Germinal center (tissue), 1 donor: ENCODE measurements around the gene HJV.

Source experiments
- DNase-seq: peaks from one replicate; pipeline ENCODE4 v3.0.0; 2012; ENCODE audit warnings: mixed read lengths, low spot score

The HJV gene

DNA sequence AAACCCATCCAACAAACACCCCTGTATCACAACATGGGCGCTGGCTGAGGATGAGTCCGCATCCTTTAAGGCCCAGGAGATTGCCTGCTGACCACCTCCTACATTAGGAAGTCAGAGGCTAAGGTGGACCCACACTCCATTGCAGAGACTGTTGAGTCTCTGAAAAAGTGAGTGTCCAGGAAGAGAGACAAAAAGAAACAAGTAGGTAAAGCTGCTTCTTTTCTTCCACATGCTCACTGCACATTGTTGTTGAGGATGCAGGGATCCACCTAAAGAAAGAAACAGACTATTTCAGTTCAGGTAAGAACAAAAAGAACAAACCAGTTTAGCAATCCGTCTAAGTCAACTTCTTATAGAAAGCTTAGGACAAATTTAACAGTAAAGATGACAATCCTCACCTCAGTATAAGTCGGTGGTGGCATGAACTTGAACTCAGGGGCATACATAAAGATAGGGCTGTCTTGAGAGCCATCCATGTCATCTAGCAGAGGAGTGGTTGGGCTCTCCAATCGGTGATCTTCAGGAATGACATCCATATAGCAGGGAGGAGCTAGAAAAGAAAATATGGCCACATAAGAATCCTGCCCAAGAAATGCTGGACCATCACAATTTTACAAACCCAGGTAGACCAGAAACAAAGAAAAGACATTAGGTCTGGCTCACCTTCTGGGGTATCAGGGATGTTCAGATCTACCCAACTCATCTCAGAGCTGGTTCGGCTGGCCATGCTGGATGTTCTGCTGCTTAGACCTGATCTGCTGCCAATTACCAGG, 27.7 kb downstream of the HJV start:
- DNase-seq = no peak

DNA sequence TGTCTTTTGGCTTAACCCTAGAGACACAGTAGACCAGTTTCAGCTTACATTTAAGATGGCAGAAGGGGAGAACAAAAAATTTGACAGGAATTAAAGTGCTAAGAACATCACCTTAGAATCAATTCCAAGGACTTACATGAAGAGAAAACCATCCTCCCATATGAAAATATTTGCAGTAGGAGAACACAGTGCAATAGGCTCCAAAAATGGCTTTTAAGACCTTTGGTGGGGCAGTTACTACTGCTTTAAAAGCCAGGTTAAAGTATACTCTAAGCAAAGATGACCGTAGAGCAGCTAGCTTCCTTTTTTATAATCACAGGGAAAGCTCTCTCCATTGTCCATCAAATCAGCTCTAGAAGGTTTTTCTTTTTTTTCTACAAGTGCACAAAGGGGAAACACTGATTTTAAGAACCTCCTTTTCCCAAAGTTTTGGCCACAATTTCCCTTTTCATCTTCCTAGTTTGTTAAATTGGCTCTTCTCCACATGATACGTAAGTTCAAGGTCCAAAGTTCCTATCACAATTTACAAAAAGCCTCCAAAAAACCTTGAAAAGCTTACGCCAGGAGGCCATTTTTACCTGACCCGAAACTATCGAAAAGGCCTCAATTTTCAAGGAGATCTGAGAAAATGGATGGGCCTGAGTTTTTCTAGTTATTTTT, 28.4 kb downstream of the HJV start:
- no peak for DNase-seq

DNA sequence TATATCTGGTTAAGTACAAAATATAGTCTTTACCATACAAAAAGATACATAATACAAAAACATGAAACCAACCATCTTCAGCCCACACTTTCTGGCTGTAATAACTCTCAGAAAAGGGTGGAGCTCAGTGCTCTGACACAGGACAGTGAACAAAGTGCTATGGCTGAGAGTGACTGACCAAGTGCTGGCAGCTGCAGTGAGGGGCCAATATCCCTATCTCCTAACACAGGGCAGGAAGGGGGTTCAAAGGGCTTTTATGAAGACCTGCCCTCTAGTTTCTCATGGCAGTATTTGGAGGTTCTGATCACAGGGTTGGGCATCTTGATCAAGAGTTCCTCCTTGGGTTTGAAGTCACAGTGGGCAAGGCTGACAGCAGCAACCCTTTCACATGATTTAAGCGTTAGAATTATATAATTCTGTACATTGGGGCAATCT, 29.0 kb downstream of the HJV start:
- DNase-seq = no peak

DNA sequence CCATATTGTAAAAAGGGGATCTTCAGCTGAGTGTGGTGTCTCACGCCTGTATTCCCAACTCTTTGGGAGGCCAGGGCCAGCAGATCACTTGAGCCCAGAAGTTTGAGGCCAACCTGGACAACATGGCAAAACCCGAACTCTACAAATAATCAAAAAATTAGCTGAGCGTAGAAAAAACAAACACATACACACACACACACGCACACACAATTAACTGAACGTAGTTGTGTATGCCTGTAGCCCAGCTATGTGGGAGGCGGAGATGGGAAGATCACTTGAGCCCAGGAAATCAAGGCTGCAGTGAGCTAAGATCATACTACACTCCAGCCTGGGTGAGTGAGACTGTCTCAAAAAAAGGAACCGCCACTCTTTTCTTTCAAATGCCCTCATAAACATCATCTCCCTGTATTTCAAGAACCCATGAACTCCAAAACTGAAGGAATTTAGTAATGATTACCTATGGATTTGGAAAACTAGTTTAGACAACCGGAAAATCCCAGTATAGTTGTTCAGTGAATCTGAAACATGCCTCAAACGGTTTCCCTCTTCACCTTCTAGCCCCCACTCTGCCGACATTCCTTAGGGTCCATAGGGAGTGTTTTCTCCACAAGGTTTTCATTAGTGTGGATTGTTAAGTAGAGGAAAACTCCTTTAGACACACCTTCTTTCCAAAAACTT, 29.7 kb downstream of the HJV start:
- DNase-seq = no peak

DNA sequence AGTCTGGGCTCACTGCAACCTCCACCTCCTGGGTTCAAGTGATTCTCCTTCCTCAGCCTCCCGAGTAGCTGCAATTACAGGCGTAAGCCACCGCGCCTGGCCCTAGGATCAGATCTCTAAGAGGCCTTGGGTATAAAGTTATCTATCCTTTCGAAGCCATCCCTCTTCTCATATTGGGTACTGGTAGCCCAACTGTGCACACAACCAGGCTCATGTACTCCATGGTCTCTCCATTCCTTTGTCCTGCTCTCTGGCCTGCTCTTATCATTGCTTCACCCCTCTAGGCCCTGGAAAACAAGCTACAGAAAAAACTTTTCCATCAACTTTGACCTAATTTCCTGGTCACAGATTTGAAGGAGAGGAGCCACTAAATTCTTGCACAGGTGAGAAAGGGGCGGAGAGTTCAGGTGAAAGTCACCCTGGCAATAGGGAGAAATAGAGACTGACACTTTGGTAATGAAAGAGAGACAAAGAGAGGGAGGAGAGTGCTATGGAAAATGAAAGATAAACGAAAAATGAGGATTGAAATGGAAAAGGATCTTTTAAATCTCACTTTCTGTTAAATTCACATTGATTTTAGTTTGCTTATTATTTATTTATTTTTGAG, 31.2 kb downstream of the HJV start:
- DNase-seq = no peak

DNA sequence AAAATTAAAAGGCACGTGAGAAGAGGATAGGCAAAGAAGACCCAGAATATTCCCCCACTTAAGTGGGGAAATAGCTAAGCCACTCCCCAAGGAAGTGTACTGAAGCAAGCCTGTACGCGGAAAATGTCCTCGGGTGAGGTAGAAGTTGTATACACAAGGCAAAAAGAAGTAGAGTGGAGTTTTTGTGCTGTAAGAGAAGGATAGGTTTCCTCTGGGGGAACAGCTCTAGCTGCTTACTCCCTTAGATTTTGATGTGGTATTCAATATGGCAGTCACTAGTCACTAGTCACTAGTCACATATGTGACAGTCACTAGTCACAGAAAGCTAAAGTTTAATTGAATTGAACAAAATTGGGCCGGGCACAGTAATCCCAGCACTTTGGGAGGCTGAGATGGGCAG, 32.8 kb downstream of the HJV start:
- DNase-seq = no peak

DNA sequence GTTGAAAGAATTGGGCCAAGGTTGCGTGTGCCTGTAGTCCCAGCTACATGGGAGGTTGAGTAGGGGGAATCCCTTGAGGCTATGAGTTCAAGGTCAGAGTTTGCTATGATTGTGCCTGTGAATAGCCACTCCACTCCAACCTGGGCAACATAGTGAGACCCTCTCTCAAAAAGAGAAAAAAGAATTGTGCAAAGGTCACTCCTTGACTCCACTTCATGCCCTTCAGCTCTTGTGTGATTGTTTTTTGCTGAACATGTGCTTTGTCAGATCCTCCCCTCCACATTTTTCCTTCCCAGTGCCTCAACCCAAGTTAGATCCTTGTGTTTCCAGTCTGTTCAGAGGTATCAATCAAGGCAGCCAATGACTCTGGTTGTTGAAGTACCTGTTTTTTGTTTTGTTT, 33.6 kb downstream of the HJV start:
- no peak for DNase-seq

DNA sequence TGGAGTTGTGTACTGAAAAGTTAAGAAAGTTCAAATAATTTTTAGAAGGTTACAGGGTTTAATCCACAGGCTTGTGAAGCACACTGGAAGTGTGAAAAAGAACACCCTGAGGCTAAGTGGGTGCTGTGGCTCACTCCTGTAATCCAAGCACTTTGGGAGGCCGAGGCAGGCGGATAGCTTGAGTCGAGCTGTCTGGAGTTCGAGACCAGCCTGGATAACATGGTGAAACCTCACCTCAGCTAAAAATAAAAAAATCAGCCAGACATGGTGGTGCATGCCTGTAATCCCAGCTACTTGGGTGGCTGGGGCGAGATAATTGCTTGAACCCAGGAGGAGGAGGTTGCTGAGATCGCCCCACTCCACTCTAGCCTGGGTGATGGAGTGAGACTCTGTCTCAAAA, 35.0 kb downstream of the HJV start:
- DNase-seq = no peak

DNA sequence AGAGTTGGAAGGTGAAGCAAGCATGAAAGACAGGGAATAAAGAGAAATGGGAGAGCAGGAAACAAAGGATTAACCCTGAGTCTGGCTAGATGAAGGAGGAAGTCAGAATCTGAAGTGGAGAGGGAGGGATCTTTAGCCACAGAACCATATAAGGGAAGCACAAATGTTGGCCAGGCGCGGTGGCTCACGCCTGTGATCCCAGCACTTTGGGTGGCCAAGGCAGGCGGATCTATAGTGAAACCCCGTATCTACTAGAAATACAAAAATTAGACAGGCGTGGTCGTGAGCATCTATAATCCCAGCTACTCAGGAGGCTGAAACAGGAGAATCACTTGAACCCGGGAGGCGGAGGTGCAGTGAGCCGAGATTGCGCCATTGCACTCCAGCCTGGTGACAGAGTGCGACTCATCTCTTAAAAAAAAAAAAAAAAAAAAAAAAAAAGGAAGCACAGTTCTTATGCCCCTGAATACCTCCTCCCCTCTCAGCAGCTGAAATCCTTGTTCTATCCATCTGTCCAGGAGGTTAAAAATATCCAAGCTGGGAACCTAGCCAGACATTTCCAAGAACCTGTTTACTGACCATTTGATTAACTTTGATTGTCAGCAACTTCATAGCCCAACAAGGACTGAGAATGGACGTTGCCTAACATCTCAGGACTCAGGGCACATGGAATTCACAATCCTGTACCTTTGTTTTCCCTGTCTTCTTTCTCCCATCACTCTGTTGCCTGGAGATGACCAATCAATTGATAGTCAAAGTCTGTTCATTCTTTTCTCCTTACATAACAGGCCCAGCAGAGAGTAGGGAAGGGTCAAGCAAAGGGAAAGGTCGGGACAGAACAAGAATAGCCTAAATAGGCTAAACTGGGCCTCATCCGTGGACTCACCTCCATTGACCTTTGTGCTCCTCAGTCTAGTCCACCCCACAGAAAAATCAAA, 35.8 kb downstream of the HJV start:
- no peak for DNase-seq

DNA sequence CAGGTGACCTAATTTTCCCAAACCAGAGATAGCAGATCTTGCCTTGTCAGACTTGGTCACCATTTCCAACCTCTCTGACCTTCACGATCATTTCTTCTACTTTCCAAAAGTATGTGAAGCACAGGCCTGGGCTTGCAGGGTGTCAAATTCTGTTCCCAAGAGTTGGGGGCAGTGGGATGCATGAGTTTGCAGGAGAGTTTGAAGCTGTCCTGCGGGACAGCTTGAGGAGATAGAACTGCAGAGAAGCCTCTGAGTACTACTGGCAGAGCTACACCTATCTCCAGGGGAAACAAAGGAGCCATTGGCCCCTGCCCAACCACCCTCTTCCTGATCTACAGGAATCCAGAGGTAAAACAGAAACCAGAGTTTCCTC, 36.4 kb downstream of the HJV start:
- no peak for DNase-seq

DNA sequence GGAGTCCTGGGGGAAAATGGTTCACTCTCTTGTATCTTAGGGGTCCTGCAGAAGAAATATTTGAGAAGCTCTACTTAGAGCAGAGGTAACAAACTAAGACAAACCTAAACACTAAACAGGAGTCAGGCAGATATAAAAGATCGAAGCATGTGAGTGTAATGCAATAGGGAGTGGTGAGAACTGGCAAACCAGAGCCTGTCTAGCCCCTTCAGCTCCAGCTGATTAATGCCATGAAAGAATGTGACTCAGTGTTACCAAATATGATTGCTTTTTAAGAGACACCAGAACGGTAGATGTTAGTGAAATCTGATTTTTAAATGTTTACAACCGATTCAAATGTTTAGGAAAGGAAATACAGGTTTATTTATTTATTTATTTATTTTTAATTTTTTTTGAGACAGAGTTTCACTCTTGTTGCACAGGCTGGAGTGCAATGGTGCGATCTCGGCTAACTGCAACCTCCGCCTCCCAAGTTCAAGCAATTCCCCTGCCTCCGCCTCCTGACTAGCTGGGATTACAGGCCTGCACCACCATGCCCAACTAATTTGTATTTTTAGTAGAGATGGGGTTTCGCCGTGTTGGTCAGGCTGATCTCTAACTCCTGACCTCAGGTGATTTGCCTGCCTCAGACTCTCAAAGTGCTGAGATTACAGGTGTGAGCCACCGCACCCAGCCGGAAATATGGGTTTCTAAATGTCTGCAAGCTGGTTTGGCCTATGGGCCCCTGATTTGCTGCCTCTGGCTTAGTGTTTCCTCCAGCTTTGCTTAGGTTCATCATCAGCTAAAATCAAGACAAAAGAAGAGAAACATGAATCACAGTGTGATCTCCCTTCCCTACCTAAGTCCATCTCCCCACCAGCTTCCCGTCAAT, 37.3 kb downstream of the HJV start:
- DNase-seq = no peak

DNA sequence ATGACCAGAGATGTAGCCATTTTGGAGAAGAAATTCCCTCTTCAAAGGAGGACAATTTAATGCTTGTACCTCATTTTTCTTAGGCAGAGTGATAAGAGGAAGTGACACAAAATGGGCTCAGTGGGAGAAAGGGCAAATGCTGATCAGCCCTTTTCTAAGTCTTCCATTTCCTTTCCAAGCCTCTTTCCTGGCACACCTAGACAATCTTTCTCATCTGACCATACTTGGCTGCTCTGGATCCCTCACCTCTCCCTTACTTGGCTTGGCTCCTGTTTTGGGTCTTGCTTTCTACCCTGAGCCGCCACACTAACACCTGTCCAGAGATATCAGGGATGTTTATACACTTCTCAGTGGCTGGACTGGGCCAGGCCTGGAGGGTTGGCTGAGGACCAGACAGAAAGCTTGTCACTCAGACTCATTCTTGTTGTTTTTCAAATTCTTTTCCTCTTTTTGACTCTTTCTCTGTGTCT, 38.3 kb downstream of the HJV start:
- DNase-seq = no peak

DNA sequence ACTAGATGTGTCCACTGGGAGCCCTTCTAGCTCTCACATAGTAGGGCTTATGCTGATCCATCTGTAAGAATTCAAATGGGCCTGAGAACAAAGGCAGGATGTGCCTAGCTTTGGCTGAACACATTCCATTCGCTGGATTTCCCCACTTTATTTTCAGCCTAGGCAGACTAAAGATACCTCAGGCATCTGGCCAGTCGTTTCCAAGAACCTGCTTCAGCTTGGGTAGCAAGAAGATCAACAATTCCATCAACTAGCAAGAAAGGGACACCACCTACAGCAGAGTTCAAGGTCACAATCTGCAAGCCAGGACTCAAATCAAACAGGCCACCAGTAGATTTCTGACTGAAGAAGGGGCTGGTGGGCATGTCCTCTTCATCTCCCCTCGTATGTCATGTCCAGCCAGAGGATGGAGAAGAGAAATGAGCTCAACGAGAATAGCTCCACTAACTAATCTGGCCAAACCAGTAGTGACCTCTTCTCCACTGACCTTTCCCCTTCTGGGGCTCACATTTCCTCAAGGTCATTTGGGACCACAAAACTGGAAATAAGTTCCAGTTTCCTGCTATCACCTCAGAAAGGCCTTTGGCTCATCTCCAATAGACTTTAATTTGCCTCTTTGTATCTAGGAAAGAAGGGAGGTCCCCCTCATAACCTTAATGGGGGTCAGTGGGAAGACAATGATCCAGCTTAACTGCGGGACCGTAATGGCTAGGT, 39.4 kb downstream of the HJV start:
- no peak for DNase-seq

DNA sequence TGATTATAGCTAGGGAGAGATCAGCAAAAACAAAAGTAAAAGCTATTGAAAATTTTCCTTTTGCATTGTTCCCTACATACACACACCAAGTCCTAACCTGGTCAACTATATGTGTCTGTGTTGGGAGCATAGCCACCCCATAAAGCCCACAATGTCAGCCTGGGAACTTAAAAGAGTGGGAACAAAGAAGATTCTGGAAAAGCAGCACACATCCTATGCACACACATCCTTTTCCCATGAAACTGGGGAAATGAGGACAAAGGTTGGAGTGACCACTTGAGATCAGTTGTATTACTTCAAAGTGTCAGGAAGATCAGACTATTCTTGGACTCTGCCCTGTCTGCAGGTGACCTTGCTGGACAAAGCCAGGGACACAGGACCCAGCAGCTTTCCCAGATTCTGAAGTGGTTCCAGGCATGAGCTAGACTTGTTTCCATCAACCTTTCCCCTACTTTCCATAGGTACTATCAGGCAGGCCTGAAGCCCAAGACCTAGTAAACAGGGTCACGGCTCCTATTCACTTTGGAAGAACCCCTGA, 41.0 kb downstream of the HJV start:
- no peak for DNase-seq

DNA sequence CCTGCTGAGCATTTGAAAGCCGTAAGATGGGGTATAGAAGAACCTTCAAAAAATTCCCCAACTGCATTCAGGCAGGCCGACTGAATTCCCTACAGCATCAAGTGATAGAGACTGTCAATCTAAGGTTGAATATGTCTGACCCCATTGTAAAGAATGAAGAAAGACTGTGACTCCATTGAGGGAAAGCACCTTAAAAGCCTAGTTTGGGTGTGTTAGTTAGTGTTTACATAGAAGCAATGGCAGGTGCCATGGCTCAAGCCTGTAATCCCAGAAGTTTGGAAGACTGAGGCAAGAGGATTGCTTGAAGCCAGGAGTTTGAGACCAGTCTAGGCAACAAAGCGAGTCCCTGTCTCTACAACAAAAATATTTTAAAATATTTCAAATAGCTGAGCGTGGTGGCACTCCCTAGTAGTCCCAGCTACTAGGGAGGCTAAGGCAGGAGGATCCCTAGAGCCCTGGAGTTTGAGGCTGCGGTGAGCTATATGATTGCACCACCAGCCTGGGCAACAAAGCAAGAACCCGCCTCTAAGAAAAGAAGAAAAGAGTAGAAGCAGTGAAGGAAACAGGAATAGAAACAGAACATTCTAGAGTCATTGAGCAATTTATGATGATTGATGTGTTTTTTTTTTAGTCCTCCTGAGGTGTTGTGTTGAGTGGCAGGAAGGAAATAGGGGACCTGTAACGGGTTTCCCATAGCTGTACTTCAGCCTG, 41.6 kb downstream of the HJV start:
- no peak for DNase-seq

DNA sequence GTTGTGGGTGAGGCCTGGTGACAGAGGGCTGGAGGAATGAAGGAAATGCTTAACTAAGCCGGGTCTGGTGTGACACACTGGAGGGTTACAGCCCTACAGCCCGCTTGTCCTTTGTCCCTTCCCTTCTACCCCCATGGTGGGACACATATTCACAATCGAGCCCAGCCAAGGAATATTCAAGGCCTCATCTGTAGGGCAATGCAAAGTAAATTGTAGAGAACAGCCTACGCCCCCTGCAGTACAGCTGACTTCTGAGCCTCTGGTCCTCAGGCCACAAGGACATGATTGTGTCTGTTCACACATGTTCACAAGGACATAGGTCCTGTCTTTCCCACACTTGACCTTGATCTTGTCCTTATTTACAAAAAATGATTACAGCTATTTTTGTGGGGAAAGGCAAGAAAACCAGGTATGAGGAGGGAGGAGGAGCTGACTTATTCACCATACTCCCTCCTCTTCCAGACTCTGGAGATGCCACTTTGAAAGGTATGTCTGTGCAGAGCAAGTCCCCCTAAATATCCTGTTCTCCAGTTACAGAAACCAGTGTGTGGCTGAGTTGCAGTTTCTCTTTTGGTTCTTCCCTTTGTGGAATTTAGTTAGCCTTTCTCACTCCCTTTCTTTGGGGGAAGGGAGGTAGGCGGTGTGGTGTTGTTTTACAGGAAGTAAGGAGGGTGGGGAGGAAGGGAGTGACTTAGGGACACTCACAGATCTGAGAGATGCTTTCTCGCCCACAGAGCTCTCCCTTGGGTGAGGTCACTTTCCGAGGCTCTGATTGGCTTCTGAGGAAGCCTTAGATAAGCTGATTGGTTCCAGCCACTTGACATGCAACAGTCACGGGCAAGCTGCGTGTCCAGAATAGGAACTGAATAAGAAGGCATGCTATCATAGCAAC, 42.4 kb downstream of the HJV start:
- DNase-seq = peak; percentile 87

DNA sequence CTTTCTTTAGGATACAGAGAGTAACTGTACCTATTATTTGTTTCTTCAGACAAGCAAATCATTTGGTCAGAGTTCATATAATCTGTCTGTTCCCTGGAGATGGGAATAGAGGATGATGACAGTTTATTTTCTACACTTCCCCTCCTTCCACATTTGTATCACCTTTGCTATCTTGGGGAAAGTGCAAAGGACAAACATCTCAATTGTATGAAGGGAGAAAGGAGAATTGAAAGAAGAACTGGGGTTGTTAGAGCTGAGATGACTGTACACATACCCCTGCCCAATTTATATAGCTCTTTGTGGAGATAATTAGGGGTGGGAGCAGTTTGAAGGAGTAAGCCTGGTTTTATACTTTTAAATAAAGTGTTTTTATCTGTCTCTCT, 43.1 kb downstream of the HJV start:
- DNase-seq = no peak
